Measurements from ENCODE around the gene EMC8.

DNA sequence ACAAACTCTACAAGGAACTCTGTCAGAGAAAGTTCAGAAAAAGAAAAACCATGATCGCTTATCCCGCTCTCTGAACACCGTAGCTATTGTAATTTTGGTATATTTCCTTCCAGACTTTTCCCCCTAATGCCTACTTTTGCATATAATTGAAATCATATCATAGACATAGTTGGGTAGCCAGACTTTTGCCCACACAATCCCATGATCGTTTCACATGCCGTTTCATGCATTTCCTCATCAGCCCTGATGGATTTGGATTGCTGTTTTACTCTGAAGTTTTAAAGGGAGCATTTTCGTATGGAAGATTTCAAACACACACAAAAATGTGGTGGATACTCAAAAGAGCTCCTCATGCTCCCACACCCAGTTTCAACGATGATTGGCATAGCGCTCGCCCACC lies 31.5 kb upstream of the EMC8 start:
- TF ChIP-seq, protein P1, sequence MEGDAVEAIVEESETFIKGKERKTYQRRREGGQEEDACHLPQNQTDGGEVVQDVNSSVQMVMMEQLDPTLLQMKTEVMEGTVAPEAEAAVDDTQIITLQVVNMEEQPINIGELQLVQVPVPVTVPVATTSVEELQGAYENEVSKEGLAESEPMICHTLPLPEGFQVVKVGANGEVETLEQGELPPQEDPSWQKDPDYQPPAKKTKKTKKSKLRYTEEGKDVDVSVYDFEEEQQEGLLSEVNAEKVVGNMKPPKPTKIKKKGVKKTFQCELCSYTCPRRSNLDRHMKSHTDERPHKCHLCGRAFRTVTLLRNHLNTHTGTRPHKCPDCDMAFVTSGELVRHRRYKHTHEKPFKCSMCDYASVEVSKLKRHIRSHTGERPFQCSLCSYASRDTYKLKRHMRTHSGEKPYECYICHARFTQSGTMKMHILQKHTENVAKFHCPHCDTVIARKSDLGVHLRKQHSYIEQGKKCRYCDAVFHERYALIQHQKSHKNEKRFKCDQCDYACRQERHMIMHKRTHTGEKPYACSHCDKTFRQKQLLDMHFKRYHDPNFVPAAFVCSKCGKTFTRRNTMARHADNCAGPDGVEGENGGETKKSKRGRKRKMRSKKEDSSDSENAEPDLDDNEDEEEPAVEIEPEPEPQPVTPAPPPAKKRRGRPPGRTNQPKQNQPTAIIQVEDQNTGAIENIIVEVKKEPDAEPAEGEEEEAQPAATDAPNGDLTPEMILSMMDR (IDR thresholded peaks at IDR 0.05; ENCODE audit: low read depth, low read length, missing input control), result no peak
- TF ChIP-seq, protein P2, sequence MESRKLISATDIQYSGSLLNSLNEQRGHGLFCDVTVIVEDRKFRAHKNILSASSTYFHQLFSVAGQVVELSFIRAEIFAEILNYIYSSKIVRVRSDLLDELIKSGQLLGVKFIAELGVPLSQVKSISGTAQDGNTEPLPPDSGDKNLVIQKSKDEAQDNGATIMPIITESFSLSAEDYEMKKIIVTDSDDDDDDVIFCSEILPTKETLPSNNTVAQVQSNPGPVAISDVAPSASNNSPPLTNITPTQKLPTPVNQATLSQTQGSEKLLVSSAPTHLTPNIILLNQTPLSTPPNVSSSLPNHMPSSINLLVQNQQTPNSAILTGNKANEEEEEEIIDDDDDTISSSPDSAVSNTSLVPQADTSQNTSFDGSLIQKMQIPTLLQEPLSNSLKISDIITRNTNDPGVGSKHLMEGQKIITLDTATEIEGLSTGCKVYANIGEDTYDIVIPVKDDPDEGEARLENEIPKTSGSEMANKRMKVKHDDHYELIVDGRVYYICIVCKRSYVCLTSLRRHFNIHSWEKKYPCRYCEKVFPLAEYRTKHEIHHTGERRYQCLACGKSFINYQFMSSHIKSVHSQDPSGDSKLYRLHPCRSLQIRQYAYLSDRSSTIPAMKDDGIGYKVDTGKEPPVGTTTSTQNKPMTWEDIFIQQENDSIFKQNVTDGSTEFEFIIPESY (IDR thresholded peaks at IDR 0.05), result no peak
- TF ChIP-seq NR2F2 (IDR thresholded peaks at IDR 0.05) (no peak), SP1 (IDR thresholded peaks at IDR 0.05) (no peak), HNF4A (conservative IDR thresholded peaks at IDR 0.05) (no peak), RAD21 (IDR thresholded peaks at IDR 0.05) (no peak)
- TF ChIP-seq, protein P3, sequence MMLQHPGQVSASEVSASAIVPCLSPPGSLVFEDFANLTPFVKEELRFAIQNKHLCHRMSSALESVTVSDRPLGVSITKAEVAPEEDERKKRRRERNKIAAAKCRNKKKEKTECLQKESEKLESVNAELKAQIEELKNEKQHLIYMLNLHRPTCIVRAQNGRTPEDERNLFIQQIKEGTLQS (IDR thresholded peaks at IDR 0.05), result no peak
- TF ChIP-seq, protein P4, sequence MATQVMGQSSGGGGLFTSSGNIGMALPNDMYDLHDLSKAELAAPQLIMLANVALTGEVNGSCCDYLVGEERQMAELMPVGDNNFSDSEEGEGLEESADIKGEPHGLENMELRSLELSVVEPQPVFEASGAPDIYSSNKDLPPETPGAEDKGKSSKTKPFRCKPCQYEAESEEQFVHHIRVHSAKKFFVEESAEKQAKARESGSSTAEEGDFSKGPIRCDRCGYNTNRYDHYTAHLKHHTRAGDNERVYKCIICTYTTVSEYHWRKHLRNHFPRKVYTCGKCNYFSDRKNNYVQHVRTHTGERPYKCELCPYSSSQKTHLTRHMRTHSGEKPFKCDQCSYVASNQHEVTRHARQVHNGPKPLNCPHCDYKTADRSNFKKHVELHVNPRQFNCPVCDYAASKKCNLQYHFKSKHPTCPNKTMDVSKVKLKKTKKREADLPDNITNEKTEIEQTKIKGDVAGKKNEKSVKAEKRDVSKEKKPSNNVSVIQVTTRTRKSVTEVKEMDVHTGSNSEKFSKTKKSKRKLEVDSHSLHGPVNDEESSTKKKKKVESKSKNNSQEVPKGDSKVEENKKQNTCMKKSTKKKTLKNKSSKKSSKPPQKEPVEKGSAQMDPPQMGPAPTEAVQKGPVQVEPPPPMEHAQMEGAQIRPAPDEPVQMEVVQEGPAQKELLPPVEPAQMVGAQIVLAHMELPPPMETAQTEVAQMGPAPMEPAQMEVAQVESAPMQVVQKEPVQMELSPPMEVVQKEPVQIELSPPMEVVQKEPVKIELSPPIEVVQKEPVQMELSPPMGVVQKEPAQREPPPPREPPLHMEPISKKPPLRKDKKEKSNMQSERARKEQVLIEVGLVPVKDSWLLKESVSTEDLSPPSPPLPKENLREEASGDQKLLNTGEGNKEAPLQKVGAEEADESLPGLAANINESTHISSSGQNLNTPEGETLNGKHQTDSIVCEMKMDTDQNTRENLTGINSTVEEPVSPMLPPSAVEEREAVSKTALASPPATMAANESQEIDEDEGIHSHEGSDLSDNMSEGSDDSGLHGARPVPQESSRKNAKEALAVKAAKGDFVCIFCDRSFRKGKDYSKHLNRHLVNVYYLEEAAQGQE (IDR thresholded peaks at IDR 0.05), result no peak

All from liver (tissue), 3 donors.